ENCODE data around the gene CLEC3B. TPM values are rescaled to one million over a fixed set of nuclear protein-coding genes. Genes with fewer than 3 reads are reported as not detected.

The CLEC3B gene
- total and polyA plus RNA-seq, 2 donors (not counting 3 experiments of a cell fraction or from before 2014, with no cell fraction given): 1.8 TPM; not detected in 1

- H3K4me1 ChIP-seq (ENCODE audit: control insufficient read depth, extremely low read depth, insufficient read depth, low read length): no peaks in the 10 kb centered on the region
- dilution Hi-C loops (cut with MboI; ENCODE audit: extremely low pct_ligation_motif_present, low sequenced_read_pairs) (no loop called here), intact Hi-C loops (cut with micrococcal nuclease) (no loop called here)
- H3K9me3 ChIP-seq (replicated peaks; ENCODE audit: control insufficient read depth, insufficient read depth, low read length): no peaks in the 10 kb centered on the region
- H3K4me2 ChIP-seq (ENCODE audit: insufficient read depth, low read length): no peak overlapping the region
- no peak for FAIRE-seq
- no TSS peak for BruUV-seq (replicated peaks)
- ChIA-PET CTCF (interaction anchor here (0.7 kb wide), 1 partner anchor 52 kb away, joined by 3 read pairs; no protein-coding TSS in a partner anchor), POLR2A (no interaction called here)
- no peaks in the 10 kb centered on the region for H3K9me1 ChIP-seq (replicated peaks; ENCODE audit: control insufficient read depth, extremely low read depth, insufficient read depth, low read length)
- no peak overlapping the region for H3K4me3 ChIP-seq (replicated peaks in 1 of 3; ENCODE audit: insufficient read depth in 1 of 3, low read depth in 1 of 3, low read length in 3 of 3)
- H3K27me3 ChIP-seq (ENCODE audit: control insufficient read depth in 2 of 2, insufficient read depth in 2 of 2, low read length in 2 of 2): peaks cover 8% of the 10 kb centered on the region in 2 experiments
- H3K79me2 ChIP-seq (ENCODE audit: control insufficient read depth, insufficient read depth, low read length): no peaks in the 10 kb centered on the region
- no peaks in the 10 kb centered on the region for H3K36me3 ChIP-seq (ENCODE audit: control insufficient read depth in 2 of 2, extremely low read depth in 1 of 2, insufficient read depth in 2 of 2, low read length in 2 of 2)
- H2AFZ ChIP-seq (ENCODE audit: low read depth, low read length): no peak overlapping the region
- H3K9ac ChIP-seq (replicated peaks; ENCODE audit: extremely low read depth, insufficient read depth, low read length): no peak overlapping the region
- no peak overlapping the region for H3K27ac ChIP-seq (ENCODE audit: insufficient read depth, low read depth, low read length)
- TF ChIP-seq MYC (IDR thresholded peaks at IDR 0.05; ENCODE audit: low read depth, low read length) (no peak), POLR2A (IDR thresholded peaks at IDR 0.05; ENCODE audit: low read depth, low read length) (no peak), GATA2 (IDR thresholded peaks at IDR 0.05; ENCODE audit: insufficient read depth, insufficient read length, low read depth, low read length) (no peak)
- DNase-seq (ENCODE audit: low read depth, low spot score): no peak
- H4K20me1 ChIP-seq (replicated peaks; ENCODE audit: control insufficient read depth, extremely low read depth, insufficient read depth, low read length): no peaks in the 10 kb centered on the region
Measured at GRCh38 chr3:45071075-45071474, 45.0 kb downstream of the CLEC3B start.

- Histone ChIP-seq H3K4me2 (ENCODE audit: insufficient read depth, low read length) (no peak overlapping the region), H3K9me1 (replicated peaks; ENCODE audit: control insufficient read depth, extremely low read depth, insufficient read depth, low read length) (no peaks in the 10 kb centered on the region), H3K79me2 (ENCODE audit: control insufficient read depth, insufficient read depth, low read length) (no peaks in the 10 kb centered on the region), H3K27ac (ENCODE audit: insufficient read depth, low read depth, low read length) (no peak overlapping the region), H4K20me1 (replicated peaks; ENCODE audit: control insufficient read depth, extremely low read depth, insufficient read depth, low read length) (no peaks in the 10 kb centered on the region), H3K4me1 (ENCODE audit: control insufficient read depth, extremely low read depth, insufficient read depth, low read length) (no peaks in the 10 kb centered on the region), H3K4me3 (replicated peaks in 1 of 3; ENCODE audit: insufficient read depth in 1 of 3, low read depth in 1 of 3, low read length in 3 of 3) (no peak overlapping the region), H3K9ac (replicated peaks; ENCODE audit: extremely low read depth, insufficient read depth, low read length) (no peak overlapping the region), H2AFZ (ENCODE audit: low read depth, low read length) (no peak overlapping the region), H3K9me3 (replicated peaks; ENCODE audit: control insufficient read depth, insufficient read depth, low read length) (no peaks in the 10 kb centered on the region), H3K36me3 (ENCODE audit: control insufficient read depth in 2 of 2, extremely low read depth in 1 of 2, insufficient read depth in 2 of 2, low read length in 2 of 2) (no peaks in the 10 kb centered on the region), H3K27me3 (ENCODE audit: control insufficient read depth in 2 of 2, insufficient read depth in 2 of 2, low read length in 2 of 2) (peaks cover 8% of the 10 kb centered on the region in 2 experiments)
- dilution Hi-C loops (cut with MboI; ENCODE audit: extremely low pct_ligation_motif_present, low sequenced_read_pairs) (no loop called here), intact Hi-C loops (cut with micrococcal nuclease) (no loop called here)
- ChIA-PET CTCF (interaction anchor here (1.0 kb wide), 1 partner anchor 36 kb away, joined by 4 read pairs; no protein-coding TSS in a partner anchor), POLR2A (no interaction called here)
- TF ChIP-seq CTCF (IDR thresholded peaks at IDR 0.05; ENCODE audit: extremely low read depth in 1 of 2, insufficient read depth in 1 of 2, low read depth in 1 of 2, low read length in 2 of 2): no peak
- TF ChIP-seq FOS (IDR thresholded peaks at IDR 0.05; ENCODE audit: borderline replicate concordance, insufficient read depth, low read length): no peak
- no peak for TF ChIP-seq JUN (IDR thresholded peaks at IDR 0.05; ENCODE audit: borderline replicate concordance, insufficient read depth, insufficient read length, low read depth)
- TF ChIP-seq GATA2 (IDR thresholded peaks at IDR 0.05; ENCODE audit: insufficient read depth, insufficient read length, low read depth, low read length): no peak
- no peak for TF ChIP-seq MYC (IDR thresholded peaks at IDR 0.05; ENCODE audit: low read depth, low read length)
- no peak for TF ChIP-seq EZH2 (IDR thresholded peaks at IDR 0.05; ENCODE audit: borderline replicate concordance, low read depth, low read length, severe bottlenecking)
- TF ChIP-seq MAX (IDR thresholded peaks at IDR 0.05; ENCODE audit: insufficient read depth, insufficient read length): no peak
- no peak for TF ChIP-seq POLR2AphosphoS5 (IDR thresholded peaks at IDR 0.05; ENCODE audit: insufficient read depth, low read depth, low read length)
- no peak for TF ChIP-seq POLR2A (IDR thresholded peaks at IDR 0.05; ENCODE audit: low read depth, low read length)
- FAIRE-seq (no peak), DNase-seq (ENCODE audit: low read depth, low spot score) (no peak)
- no TSS peak for BruUV-seq (replicated peaks)
Measured at GRCh38 chr3:45075821-45076625, 49.9 kb downstream of the CLEC3B start.
